Glutamatergic neuron (in vitro differentiated cells): Measurements from ENCODE around the gene VAMP8. TPM values are rescaled to one million over a fixed set of nuclear protein-coding genes. Genes with fewer than 3 reads are reported as not detected.

Experiments
- DNase-seq: peaks from one replicate; pipeline ENCODE4 v3.0.0; 2022
- H3K27ac Mint-ChIP-seq: one replicate; pipeline ENCODE4 v1.8.0; 2020; ENCODE audit warnings: mild to moderate bottlenecking, mixed read lengths, inconsistent platforms; ENCODE audit not compliant: unreplicated experiment
- H3K27me3 Mint-ChIP-seq: one replicate; pipeline ENCODE4 v1.8.0; 2020; ENCODE audit warnings: mild to moderate bottlenecking, moderate library complexity, mixed read lengths, inconsistent platforms; ENCODE audit not compliant: unreplicated experiment
- H3K36me3 Mint-ChIP-seq: one replicate; pipeline ENCODE4 v1.8.0; 2020; ENCODE audit warnings: mild to moderate bottlenecking, mixed read lengths, inconsistent platforms; ENCODE audit not compliant: unreplicated experiment
- H3K4me1 Mint-ChIP-seq: one replicate; pipeline ENCODE4 v1.8.0; 2020; ENCODE audit warnings: mild to moderate bottlenecking, low read depth, mixed read lengths, inconsistent platforms; ENCODE audit not compliant: unreplicated experiment
- H3K4me3 Mint-ChIP-seq: one replicate; pipeline ENCODE4 v1.8.0; 2020; ENCODE audit warnings: mild to moderate bottlenecking, mixed read lengths, inconsistent platforms; ENCODE audit not compliant: unreplicated experiment
- H3K9me3 Mint-ChIP-seq: one replicate; pipeline ENCODE4 v1.8.0; 2020; ENCODE audit warnings: mild to moderate bottlenecking, moderate library complexity, mixed read lengths, inconsistent platforms; ENCODE audit not compliant: unreplicated experiment
- total RNA-seq: library from RNA; stranded (reverse); fragmentation: NEBNext Ultra II Directional; extraction: Animal tissue kit (Norgen Biotek cat#: 25700); gene quantifications from one replicate; pipeline ENCODE4 v1.2.1, GENCODE V29; 2021; ENCODE audit not compliant: unreplicated experiment
- TF ChIP-seq, protein P1 (sequence below): fragments of 200-600 bp; sonication (generic); IDR thresholded peaks from one replicate; pipeline ENCODE4 v1.5.0; 2021; ENCODE audit not compliant: partially characterized antibody, unreplicated experiment

The VAMP8 gene
- total RNA-seq, 1 donor from 2014 or later, result 0.78 TPM

DNA sequence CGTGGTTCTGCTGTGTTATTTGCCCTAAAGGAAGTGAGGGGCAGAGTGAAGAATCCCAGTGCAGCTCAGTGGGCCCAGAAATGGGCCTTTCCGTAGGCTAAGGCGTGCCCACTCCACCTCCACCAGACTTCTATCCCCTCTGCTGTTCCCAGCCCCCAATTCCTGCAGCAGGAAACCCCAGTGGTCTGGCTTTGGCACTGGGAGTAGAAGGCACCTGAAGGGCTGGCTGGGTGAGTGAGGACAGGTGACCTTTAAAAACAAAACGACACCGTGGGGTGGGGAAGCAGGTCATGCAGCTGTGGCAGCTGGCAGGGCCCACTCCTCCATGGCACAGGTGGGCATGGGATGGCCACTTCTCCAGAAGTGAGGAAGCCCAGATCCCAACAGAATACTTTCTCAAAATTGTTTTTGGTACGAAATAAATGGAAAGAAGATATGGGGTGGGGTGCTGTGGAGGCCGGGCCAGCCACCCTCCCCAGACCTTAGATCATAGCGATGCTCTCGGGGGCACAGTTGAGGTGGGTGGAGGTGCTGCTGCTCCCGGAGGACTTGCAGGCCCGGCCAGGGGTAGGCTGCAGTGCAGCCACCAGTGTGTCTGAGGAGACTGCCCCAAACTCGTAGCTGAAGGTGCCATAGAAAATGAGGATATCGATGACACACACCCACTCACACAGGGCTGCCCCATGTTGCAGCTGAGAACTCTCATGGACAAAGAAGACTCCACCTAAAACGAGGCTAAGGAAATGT lies 21.4 kb downstream of the VAMP8 start:
- Mint-ChIP-seq H3K27ac (no peak overlapping the region), H3K9me3 (peaks cover 11% of the 10 kb centered on the region), H3K36me3 (no peaks in the 10 kb centered on the region), H3K27me3 (peaks cover 17% of the 10 kb centered on the region), H3K4me1 (peaks cover 4% of the 10 kb centered on the region), H3K4me3 (no peak overlapping the region)
- DNase-seq, result no peak
- TF ChIP-seq, protein P1, sequence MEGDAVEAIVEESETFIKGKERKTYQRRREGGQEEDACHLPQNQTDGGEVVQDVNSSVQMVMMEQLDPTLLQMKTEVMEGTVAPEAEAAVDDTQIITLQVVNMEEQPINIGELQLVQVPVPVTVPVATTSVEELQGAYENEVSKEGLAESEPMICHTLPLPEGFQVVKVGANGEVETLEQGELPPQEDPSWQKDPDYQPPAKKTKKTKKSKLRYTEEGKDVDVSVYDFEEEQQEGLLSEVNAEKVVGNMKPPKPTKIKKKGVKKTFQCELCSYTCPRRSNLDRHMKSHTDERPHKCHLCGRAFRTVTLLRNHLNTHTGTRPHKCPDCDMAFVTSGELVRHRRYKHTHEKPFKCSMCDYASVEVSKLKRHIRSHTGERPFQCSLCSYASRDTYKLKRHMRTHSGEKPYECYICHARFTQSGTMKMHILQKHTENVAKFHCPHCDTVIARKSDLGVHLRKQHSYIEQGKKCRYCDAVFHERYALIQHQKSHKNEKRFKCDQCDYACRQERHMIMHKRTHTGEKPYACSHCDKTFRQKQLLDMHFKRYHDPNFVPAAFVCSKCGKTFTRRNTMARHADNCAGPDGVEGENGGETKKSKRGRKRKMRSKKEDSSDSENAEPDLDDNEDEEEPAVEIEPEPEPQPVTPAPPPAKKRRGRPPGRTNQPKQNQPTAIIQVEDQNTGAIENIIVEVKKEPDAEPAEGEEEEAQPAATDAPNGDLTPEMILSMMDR, result no peak

GRCh38 chr2:85599468-85600234 lies 22.3 kb downstream of the VAMP8 start:
- H3K9me3 Mint-ChIP-seq, result peaks cover 11% of the 10 kb centered on the region
- DNase-seq, result no peak
- H3K36me3 Mint-ChIP-seq, result no peaks in the 10 kb centered on the region
- H3K4me3 Mint-ChIP-seq, result no peak overlapping the region
- no peak overlapping the region for H3K27ac Mint-ChIP-seq
- peaks cover 7% of the 10 kb centered on the region for H3K4me1 Mint-ChIP-seq
- peaks cover 19% of the 10 kb centered on the region for H3K27me3 Mint-ChIP-seq
- TF ChIP-seq, protein P1, result no peak

GRCh38 chr2:85600235-85600575 lies 22.8 kb downstream of the VAMP8 start:
- Mint-ChIP-seq H3K9me3 (peaks cover 11% of the 10 kb centered on the region), H3K36me3 (no peaks in the 10 kb centered on the region), H3K4me1 (peaks cover 7% of the 10 kb centered on the region), H3K4me3 (no peak overlapping the region), H3K27ac (no peak overlapping the region), H3K27me3 (peaks cover 19% of the 10 kb centered on the region)
- TF ChIP-seq, protein P1, result no peak
- no peak for DNase-seq

- Mint-ChIP-seq H3K4me3 (peak overlapping the region; percentile 87), H3K27me3 (peaks cover 10% of the 10 kb centered on the region), H3K4me1 (peaks cover 6% of the 10 kb centered on the region), H3K9me3 (peaks cover 7% of the 10 kb centered on the region), H3K27ac (peak overlapping the region; percentile 38), H3K36me3 (no peaks in the 10 kb centered on the region)
- TF ChIP-seq, protein P1, result no peak
- no peak for DNase-seq
Measured at GRCh38 chr2:85600951-85601770, 23.8 kb downstream of the VAMP8 start.
